Prostate gland (tissue), 2 donors: ENCODE measurements around the gene VPS39.

Experiments
- POLR2A ChIP-seq: fragments of 450-650 bp; IDR thresholded peaks from one replicate; pipeline ENCODE4 v1.6.1; 2016; ENCODE audit warnings: antibody characterized with exemption, mild to moderate bottlenecking
- POLR2AphosphoS5 ChIP-seq: sonication (generic); formaldehyde crosslinking; IDR thresholded peaks from one replicate; pipeline ENCODE4 v1.6.1; 2017; ENCODE audit warnings: antibody characterized with exemption
- TF ChIP-seq, protein P1 (sequence below), 4 experiments: fragments of 200-600 bp in 2 of 4; fragments of 450-650 bp in 2 of 4; sonication (generic) in 2 of 4; IDR thresholded peaks; 1 replicate in 3 of 4; 2 replicates in 1 of 4; pipeline ENCODE4 v1.5.1; 2016 to 2019; ENCODE audit warnings: antibody characterized with exemption in 4 of 4, mild to moderate bottlenecking in 2 of 4, moderate library complexity in 2 of 4

- TF ChIP-seq, protein P1, sequence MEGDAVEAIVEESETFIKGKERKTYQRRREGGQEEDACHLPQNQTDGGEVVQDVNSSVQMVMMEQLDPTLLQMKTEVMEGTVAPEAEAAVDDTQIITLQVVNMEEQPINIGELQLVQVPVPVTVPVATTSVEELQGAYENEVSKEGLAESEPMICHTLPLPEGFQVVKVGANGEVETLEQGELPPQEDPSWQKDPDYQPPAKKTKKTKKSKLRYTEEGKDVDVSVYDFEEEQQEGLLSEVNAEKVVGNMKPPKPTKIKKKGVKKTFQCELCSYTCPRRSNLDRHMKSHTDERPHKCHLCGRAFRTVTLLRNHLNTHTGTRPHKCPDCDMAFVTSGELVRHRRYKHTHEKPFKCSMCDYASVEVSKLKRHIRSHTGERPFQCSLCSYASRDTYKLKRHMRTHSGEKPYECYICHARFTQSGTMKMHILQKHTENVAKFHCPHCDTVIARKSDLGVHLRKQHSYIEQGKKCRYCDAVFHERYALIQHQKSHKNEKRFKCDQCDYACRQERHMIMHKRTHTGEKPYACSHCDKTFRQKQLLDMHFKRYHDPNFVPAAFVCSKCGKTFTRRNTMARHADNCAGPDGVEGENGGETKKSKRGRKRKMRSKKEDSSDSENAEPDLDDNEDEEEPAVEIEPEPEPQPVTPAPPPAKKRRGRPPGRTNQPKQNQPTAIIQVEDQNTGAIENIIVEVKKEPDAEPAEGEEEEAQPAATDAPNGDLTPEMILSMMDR (IDR thresholded peaks at IDR 0.05): no peak
- no peak for TF ChIP-seq POLR2A
- no peak for TF ChIP-seq POLR2AphosphoS5
Measured at GRCh38 chr15:42154956-42155355, 53.1 kb downstream of the VPS39 start.
